Stomach (tissue), 4 donors: ENCODE results near the gene ZNF628.

Experiments
- EP300 ChIP-seq: sonication (generic); formaldehyde crosslinking; IDR thresholded peaks from one replicate; pipeline ENCODE4 v1.6.1; 2017; ENCODE audit warnings: antibody characterized with exemption
- POLR2A ChIP-seq, 4 donors: fragments of 450-650 bp; IDR thresholded peaks; one replicate each; pipeline ENCODE4 v1.6.1; 2016; ENCODE audit warnings: antibody characterized with exemption in 4 of 4, control low read depth in 2 of 4, mild to moderate bottlenecking in 1 of 4, moderate library complexity in 1 of 4
- TF ChIP-seq, protein P1 (sequence below), 7 experiments: fragments of 450-650 bp in 4 of 7; fragments of 200-600 bp in 3 of 7; sonication (generic) in 3 of 7; IDR thresholded peaks; one replicate each; pipeline ENCODE4 v1.5.1; 2016 to 2019; ENCODE audit warnings: antibody characterized with exemption in 7 of 7, control low read depth in 2 of 7, mild to moderate bottlenecking in 1 of 7

DNA sequence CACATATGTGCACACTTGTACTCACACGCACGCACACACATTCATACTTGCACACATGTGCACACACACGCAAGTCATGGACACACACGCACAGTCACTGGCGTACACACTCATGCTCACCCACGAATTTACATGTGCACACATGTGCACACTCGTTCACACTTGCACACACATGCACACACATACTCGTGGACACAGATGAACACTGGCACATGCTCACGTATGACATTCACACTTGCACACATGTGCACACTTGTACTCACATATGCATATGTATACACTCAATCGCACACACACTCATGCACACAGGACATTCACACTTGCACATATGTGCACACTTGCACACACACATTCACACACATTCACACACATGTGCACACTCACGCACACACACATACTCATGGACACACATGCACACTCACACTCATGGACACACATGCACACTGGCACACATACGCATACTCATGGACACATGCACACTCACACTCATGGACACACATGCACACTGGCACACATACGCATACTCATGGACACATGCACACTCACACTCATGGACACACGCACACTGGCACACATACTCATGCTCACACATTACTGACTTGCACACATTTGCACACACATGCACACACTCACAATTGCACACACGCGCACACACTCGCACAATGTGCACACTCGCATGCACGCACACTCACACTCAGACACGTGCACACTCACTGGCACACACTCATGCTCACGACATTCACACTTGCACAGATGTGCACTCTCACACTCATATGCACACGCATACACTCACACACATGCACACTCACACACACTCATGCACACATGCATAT lies 51.0 kb downstream of the ZNF628 start:
- TF ChIP-seq POLR2A (IDR thresholded peaks at IDR 0.05) (no peak), EP300 (no peak)
- TF ChIP-seq, protein P1, sequence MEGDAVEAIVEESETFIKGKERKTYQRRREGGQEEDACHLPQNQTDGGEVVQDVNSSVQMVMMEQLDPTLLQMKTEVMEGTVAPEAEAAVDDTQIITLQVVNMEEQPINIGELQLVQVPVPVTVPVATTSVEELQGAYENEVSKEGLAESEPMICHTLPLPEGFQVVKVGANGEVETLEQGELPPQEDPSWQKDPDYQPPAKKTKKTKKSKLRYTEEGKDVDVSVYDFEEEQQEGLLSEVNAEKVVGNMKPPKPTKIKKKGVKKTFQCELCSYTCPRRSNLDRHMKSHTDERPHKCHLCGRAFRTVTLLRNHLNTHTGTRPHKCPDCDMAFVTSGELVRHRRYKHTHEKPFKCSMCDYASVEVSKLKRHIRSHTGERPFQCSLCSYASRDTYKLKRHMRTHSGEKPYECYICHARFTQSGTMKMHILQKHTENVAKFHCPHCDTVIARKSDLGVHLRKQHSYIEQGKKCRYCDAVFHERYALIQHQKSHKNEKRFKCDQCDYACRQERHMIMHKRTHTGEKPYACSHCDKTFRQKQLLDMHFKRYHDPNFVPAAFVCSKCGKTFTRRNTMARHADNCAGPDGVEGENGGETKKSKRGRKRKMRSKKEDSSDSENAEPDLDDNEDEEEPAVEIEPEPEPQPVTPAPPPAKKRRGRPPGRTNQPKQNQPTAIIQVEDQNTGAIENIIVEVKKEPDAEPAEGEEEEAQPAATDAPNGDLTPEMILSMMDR (IDR thresholded peaks at IDR 0.05) = no peak
